PFSK-1 (cell line): ENCODE results near the gene CD48.

Experiments
- FOXP2 ChIP-seq: optimal IDR thresholded peaks from 2 replicates; pipeline ENCODE3; 2011; ENCODE audit warnings: borderline replicate concordance, control low read depth, inconsistent platforms; ENCODE audit not compliant: insufficient read depth; ENCODE audit errors: extremely low read length, extremely low read depth
- POLR2AphosphoS5 ChIP-seq: IDR thresholded peaks from 2 replicates; pipeline ENCODE4 v1.6.1; 2012; ENCODE audit warnings: low read depth, mild to moderate bottlenecking, control low read depth, low read length, moderate library complexity
- SIN3A ChIP-seq: IDR thresholded peaks from 2 replicates; pipeline ENCODE4 v1.6.1; 2012; ENCODE audit warnings: mild to moderate bottlenecking, low read length, moderate library complexity, borderline replicate concordance; ENCODE audit not compliant: insufficient read depth
- TAF1 ChIP-seq: IDR thresholded peaks from 2 replicates; pipeline ENCODE4 v1.6.1; 2012; ENCODE audit warnings: low read length, control low read depth, borderline replicate concordance; ENCODE audit not compliant: insufficient read depth
- TF ChIP-seq, protein P1 (sequence below), 2 experiments: IDR thresholded peaks; 2 replicates each; pipeline versions ENCODE4 v1.6.1 to v1.8.0; 2011 to 2012; ENCODE audit warnings: low read depth in 2 of 2, low read length in 2 of 2, control low read depth in 1 of 2, inconsistent platforms in 1 of 2, mild to moderate bottlenecking in 1 of 2, moderate library complexity in 1 of 2; ENCODE audit not compliant: insufficient read depth in 1 of 2

CD48 gene

DNA sequence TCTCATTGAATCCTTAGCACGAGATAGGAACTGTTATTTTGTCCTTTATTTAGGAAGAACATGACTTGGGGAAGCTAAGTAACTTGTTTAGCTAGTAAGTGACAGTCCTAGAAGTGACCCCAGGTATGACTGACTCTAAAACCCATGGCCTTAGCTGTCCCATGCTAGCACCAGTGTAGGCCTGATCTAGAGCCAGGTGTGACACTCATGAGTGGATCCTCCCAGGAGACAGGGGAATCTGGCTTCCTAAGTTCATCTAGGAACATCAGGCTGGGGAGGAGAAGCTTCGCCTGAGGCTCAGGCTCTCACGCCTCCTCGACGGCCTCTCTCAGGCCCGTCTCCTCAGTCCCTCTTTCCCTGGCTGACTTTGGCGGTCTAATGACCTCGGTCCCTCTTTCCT, 31.2 kb downstream of the CD48 start:
- TF ChIP-seq, protein P1, sequence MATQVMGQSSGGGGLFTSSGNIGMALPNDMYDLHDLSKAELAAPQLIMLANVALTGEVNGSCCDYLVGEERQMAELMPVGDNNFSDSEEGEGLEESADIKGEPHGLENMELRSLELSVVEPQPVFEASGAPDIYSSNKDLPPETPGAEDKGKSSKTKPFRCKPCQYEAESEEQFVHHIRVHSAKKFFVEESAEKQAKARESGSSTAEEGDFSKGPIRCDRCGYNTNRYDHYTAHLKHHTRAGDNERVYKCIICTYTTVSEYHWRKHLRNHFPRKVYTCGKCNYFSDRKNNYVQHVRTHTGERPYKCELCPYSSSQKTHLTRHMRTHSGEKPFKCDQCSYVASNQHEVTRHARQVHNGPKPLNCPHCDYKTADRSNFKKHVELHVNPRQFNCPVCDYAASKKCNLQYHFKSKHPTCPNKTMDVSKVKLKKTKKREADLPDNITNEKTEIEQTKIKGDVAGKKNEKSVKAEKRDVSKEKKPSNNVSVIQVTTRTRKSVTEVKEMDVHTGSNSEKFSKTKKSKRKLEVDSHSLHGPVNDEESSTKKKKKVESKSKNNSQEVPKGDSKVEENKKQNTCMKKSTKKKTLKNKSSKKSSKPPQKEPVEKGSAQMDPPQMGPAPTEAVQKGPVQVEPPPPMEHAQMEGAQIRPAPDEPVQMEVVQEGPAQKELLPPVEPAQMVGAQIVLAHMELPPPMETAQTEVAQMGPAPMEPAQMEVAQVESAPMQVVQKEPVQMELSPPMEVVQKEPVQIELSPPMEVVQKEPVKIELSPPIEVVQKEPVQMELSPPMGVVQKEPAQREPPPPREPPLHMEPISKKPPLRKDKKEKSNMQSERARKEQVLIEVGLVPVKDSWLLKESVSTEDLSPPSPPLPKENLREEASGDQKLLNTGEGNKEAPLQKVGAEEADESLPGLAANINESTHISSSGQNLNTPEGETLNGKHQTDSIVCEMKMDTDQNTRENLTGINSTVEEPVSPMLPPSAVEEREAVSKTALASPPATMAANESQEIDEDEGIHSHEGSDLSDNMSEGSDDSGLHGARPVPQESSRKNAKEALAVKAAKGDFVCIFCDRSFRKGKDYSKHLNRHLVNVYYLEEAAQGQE (IDR thresholded peaks at IDR 0.05; ENCODE audit: insufficient read depth in 1 of 2, low read depth in 2 of 2, low read length in 2 of 2): no peak

DNA sequence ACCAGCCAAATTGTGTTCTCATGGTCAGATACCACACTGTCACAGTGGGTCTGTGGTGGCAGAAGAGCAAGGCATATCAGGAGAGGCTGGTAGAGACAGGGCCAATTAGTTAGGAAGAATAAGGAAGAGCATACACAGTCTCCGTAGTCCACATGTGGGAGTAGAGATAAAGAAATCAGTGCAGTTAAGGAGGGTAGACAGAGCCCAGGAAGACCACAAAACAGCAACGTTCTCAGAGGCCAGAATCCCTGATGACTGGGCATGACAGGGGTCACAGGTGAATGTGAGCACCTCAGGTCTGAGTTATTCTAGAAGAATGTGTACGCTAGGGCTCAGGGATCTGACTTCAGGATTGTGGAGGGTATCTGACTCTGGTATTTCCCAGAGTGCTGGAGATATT, 31.7 kb downstream of the CD48 start:
- TF ChIP-seq FOXP2 (no peak), SIN3A (no peak), TAF1 (no peak), POLR2AphosphoS5 (no peak)
- TF ChIP-seq, protein P1 (IDR thresholded peaks at IDR 0.05; ENCODE audit: insufficient read depth in 1 of 2, low read depth in 2 of 2, low read length in 2 of 2): no peak

DNA sequence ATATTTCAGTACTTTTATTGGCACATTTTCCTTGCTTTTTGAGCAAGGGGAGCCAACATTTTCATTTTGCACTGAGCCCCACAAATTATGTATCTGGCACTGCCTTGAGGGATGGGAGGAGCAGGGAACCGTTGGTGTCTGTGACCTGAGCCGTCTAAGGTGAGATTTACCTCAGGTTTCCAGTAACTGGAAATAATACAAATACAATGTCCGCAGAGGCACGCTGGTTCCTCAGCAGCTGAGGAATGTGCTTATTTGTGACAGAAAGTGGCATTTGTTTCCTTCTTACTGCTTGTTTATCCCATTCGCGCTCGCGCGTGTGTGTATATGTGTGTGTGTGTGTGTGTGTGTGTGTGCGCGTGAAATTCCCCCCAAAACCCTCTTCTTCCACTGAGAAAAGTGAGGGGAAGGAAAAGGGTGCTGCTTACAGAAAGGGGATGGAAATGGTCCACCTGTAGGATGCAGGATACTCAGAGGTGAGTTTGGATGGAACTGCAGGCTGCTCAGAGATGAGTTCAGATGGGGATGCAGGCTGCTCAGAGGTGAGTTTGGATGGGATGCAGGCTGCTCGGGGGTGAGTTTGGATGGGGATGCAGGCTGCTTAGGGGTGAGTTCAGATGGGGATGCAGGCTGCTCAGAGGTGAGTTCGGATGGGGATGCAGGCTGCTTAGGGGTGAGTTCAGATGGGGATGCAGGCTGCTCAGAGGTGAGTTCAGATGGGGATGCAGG, 34.6 kb downstream of the CD48 start:
- TF ChIP-seq FOXP2 (no peak), SIN3A (no peak), POLR2AphosphoS5 (no peak), TAF1 (no peak)
- TF ChIP-seq, protein P1 (IDR thresholded peaks at IDR 0.05; ENCODE audit: insufficient read depth in 1 of 2, low read depth in 2 of 2, low read length in 2 of 2): no peak

DNA sequence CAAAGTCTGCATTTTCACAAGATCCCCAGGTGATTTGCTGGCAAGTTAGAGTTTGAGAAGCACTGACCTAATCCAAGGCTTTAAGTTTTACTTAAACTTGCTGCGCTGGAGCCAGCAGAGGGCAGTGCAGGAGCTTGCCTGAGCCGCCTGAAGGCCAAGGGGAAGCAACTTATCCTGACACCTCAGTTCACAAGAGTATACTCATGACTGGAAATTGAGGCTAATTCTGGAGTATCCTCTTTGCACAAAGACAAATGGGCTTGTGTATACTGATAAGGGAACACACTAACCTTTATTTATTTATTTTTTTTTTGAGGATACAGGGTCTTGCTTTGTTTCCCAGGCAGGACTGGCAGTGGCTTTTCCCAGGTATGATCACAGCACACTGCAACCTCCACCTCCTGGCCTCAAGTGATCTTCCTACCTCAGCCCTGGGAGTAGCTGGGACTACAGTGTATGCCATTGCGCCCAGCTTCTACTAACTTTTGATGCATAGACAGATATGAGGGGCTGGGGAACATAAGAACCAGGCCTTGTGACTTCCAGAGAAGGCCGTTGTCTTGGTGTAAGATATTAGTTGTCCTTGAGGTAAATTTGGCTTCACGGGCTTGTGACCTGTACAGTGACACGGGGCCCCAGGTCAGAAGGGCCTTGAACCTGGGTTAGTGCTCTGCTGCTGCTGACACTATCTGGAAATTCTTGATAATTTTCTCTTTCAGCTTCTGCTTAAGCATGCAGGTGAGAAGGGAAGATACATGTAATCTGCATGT, 35.8 kb downstream of the CD48 start:
- TF ChIP-seq TAF1 (no peak), FOXP2 (no peak), SIN3A (no peak)

DNA sequence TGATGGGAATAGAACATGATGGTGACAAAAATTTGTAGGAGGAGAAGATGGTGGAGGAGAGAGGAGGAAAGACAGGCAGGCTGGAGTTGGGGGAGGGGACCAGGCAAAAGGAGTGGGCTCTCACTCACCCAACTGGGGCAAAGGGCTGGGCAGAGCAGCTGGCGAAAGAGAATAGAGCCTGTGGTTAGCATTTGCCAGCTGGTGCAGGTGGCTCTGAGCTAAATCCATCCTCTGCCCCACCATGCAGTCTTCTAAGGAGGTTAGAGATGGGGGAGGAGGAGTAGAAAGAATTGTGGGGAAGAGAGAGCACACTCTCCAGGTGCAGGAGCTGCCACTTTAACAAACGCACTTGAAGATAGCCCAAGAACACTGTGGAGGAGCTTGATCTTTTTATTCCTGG, 37.2 kb downstream of the CD48 start:
- TF ChIP-seq, protein P1 (IDR thresholded peaks at IDR 0.05; ENCODE audit: insufficient read depth in 1 of 2, low read depth in 2 of 2, low read length in 2 of 2): no peak
- TF ChIP-seq TAF1: no peak
- no peak for TF ChIP-seq SIN3A
- no peak for TF ChIP-seq FOXP2
- TF ChIP-seq POLR2AphosphoS5: no peak
